GM23338 (cell line): ENCODE measurements around the gene SULT1C2.

ENCODE experiments used
- CREB1 ChIP-seq: fragments of 250-450 bp; sonication (Bioruptor Pico); IDR thresholded peaks from 2 replicates; pipeline ENCODE4 v1.5.0; 2020; ENCODE audit warnings: low read depth, mild to moderate bottlenecking, moderate library complexity
- EZH2 ChIP-seq: fragments of 200-600 bp; sonication (generic); IDR thresholded peaks from one replicate; pipeline ENCODE4 v1.8.0; 2017; ENCODE audit warnings: antibody characterized with exemption, mild to moderate bottlenecking, low read depth; ENCODE audit not compliant: unreplicated experiment
- EZH2phosphoT487 ChIP-seq: fragments of 200-600 bp; sonication (generic); IDR thresholded peaks from one replicate; pipeline ENCODE4 v1.8.1; 2018; ENCODE audit warnings: antibody characterized with exemption; ENCODE audit not compliant: unreplicated experiment
- JUNB ChIP-seq: IDR thresholded peaks from one replicate; pipeline ENCODE4 v1.6.1; 2016; ENCODE audit warnings: antibody characterized with exemption; ENCODE audit not compliant: unreplicated experiment
- NANOG ChIP-seq: IDR thresholded peaks from 2 replicates; pipeline ENCODE4 v1.6.1; 2016; ENCODE audit warnings: antibody characterized with exemption, borderline replicate concordance
- POLR2AphosphoS5 ChIP-seq: IDR thresholded peaks from 2 replicates; pipeline ENCODE4 v1.6.1; 2016; ENCODE audit warnings: antibody characterized with exemption, low read depth
- STAT1 ChIP-seq: IDR thresholded peaks from one replicate; pipeline ENCODE4 v1.6.1; 2016; ENCODE audit warnings: antibody characterized with exemption; ENCODE audit not compliant: unreplicated experiment
- ZNF114 ChIP-seq: fragments of 250-450 bp; sonication (Bioruptor Pico); IDR thresholded peaks from 2 replicates; pipeline ENCODE4 v1.5.0; 2020; ENCODE audit warnings: mild to moderate bottlenecking, moderate library complexity
- ZNF331 ChIP-seq: fragments of 250-450 bp; sonication (Bioruptor Pico); IDR thresholded peaks from 2 replicates; pipeline ENCODE4 v1.5.0; 2020; ENCODE audit warnings: low read depth, mild to moderate bottlenecking, moderate library complexity
- TF ChIP-seq, protein P1 (sequence below), 2 experiments: fragments of 200-600 bp in 1 of 2; sonication (generic) in 1 of 2; conservative IDR thresholded peaks; 2 replicates each; pipeline versions ENCODE4 v1.5.1 to v1.6.1; 2016 to 2017; ENCODE audit warnings: antibody characterized with exemption in 2 of 2, low read depth in 2 of 2, mild to moderate bottlenecking in 2 of 2, moderate library complexity in 1 of 2
- TF ChIP-seq, protein P2 (sequence below): IDR thresholded peaks from one replicate; pipeline ENCODE4 v1.6.1; 2018; ENCODE audit warnings: antibody characterized with exemption; ENCODE audit not compliant: unreplicated experiment
- TF ChIP-seq, protein P3 (sequence below): fragments of 250-450 bp; sonication (Bioruptor Pico); IDR thresholded peaks from 2 replicates; pipeline ENCODE4 v1.5.0; 2020; ENCODE audit warnings: mild to moderate bottlenecking, moderate library complexity
- TF ChIP-seq, protein P4 (sequence below): IDR thresholded peaks from 2 replicates; pipeline ENCODE4 v1.6.1; 2016; ENCODE audit warnings: antibody characterized with exemption

DNA sequence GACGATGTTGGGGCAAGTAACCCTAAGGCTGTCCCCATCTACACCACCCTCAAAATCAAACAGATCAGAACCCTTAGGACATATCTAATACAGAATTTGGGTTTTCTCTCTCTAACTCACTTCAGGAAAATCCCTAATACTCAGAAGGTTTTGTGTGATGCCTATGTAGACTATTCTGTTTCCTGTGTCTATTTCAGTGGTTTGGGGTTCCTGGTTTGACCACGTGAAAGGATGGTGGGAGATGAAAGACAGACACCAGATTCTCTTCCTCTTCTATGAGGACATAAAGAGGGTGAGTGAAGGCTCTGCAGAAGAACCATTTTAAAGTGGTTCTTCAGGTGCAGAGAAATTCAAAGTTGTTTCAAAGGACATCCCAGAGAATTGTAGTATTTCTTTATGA, 16.3 kb downstream of the SULT1C2 start:
- TF ChIP-seq, protein P1, sequence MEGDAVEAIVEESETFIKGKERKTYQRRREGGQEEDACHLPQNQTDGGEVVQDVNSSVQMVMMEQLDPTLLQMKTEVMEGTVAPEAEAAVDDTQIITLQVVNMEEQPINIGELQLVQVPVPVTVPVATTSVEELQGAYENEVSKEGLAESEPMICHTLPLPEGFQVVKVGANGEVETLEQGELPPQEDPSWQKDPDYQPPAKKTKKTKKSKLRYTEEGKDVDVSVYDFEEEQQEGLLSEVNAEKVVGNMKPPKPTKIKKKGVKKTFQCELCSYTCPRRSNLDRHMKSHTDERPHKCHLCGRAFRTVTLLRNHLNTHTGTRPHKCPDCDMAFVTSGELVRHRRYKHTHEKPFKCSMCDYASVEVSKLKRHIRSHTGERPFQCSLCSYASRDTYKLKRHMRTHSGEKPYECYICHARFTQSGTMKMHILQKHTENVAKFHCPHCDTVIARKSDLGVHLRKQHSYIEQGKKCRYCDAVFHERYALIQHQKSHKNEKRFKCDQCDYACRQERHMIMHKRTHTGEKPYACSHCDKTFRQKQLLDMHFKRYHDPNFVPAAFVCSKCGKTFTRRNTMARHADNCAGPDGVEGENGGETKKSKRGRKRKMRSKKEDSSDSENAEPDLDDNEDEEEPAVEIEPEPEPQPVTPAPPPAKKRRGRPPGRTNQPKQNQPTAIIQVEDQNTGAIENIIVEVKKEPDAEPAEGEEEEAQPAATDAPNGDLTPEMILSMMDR (conservative IDR thresholded peaks at IDR 0.05; ENCODE audit: low read depth in 2 of 2), result no peak
- TF ChIP-seq, protein P2, sequence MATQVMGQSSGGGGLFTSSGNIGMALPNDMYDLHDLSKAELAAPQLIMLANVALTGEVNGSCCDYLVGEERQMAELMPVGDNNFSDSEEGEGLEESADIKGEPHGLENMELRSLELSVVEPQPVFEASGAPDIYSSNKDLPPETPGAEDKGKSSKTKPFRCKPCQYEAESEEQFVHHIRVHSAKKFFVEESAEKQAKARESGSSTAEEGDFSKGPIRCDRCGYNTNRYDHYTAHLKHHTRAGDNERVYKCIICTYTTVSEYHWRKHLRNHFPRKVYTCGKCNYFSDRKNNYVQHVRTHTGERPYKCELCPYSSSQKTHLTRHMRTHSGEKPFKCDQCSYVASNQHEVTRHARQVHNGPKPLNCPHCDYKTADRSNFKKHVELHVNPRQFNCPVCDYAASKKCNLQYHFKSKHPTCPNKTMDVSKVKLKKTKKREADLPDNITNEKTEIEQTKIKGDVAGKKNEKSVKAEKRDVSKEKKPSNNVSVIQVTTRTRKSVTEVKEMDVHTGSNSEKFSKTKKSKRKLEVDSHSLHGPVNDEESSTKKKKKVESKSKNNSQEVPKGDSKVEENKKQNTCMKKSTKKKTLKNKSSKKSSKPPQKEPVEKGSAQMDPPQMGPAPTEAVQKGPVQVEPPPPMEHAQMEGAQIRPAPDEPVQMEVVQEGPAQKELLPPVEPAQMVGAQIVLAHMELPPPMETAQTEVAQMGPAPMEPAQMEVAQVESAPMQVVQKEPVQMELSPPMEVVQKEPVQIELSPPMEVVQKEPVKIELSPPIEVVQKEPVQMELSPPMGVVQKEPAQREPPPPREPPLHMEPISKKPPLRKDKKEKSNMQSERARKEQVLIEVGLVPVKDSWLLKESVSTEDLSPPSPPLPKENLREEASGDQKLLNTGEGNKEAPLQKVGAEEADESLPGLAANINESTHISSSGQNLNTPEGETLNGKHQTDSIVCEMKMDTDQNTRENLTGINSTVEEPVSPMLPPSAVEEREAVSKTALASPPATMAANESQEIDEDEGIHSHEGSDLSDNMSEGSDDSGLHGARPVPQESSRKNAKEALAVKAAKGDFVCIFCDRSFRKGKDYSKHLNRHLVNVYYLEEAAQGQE, result no peak
- TF ChIP-seq POLR2AphosphoS5 (no peak), EZH2 (no peak), ZNF114 (no peak), JUNB (no peak), EZH2phosphoT487 (no peak), NANOG (no peak), CREB1 (CRISPR knock-in tag) (no peak), STAT1 (no peak), ZNF331 (CRISPR knock-in tag) (no peak)
- TF ChIP-seq, protein P3, sequence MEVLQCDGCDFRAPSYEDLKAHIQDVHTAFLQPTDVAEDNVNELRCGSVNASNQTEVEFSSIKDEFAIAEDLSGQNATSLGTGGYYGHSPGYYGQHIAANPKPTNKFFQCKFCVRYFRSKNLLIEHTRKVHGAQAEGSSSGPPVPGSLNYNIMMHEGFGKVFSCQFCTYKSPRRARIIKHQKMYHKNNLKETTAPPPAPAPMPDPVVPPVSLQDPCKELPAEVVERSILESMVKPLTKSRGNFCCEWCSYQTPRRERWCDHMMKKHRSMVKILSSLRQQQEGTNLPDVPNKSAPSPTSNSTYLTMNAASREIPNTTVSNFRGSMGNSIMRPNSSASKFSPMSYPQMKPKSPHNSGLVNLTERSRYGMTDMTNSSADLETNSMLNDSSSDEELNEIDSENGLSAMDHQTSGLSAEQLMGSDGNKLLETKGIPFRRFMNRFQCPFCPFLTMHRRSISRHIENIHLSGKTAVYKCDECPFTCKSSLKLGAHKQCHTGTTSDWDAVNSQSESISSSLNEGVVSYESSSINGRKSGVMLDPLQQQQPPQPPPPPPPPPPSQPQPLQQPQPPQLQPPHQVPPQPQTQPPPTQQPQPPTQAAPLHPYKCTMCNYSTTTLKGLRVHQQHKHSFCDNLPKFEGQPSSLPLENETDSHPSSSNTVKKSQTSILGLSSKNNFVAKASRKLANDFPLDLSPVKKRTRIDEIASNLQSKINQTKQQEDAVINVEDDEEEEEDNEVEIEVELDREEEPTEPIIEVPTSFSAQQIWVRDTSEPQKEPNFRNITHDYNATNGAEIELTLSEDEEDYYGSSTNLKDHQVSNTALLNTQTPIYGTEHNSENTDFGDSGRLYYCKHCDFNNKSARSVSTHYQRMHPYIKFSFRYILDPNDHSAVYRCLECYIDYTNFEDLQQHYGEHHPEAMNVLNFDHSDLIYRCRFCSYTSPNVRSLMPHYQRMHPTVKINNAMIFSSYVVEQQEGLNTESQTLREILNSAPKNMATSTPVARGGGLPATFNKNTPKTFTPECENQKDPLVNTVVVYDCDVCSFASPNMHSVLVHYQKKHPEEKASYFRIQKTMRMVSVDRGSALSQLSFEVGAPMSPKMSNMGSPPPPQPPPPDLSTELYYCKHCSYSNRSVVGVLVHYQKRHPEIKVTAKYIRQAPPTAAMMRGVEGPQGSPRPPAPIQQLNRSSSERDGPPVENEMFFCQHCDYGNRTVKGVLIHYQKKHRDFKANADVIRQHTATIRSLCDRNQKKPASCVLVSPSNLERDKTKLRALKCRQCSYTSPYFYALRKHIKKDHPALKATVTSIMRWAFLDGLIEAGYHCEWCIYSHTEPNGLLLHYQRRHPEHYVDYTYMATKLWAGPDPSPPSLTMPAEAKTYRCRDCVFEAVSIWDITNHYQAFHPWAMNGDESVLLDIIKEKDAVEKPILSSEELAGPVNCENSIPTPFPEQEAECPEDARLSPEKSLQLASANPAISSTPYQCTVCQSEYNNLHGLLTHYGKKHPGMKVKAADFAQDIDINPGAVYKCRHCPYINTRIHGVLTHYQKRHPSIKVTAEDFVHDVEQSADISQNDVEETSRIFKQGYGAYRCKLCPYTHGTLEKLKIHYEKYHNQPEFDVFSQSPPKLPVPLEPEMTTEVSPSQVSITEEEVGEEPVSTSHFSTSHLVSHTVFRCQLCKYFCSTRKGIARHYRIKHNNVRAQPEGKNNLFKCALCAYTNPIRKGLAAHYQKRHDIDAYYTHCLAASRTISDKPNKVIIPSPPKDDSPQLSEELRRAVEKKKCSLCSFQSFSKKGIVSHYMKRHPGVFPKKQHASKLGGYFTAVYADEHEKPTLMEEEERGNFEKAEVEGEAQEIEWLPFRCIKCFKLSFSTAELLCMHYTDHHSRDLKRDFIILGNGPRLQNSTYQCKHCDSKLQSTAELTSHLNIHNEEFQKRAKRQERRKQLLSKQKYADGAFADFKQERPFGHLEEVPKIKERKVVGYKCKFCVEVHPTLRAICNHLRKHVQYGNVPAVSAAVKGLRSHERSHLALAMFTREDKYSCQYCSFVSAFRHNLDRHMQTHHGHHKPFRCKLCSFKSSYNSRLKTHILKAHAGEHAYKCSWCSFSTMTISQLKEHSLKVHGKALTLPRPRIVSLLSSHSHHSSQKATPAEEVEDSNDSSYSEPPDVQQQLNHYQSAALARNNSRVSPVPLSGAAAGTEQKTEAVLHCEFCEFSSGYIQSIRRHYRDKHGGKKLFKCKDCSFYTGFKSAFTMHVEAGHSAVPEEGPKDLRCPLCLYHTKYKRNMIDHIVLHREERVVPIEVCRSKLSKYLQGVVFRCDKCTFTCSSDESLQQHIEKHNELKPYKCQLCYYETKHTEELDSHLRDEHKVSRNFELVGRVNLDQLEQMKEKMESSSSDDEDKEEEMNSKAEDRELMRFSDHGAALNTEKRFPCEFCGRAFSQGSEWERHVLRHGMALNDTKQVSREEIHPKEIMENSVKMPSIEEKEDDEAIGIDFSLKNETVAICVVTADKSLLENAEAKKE (CRISPR knock-in tag), result no peak
- TF ChIP-seq, protein P4, sequence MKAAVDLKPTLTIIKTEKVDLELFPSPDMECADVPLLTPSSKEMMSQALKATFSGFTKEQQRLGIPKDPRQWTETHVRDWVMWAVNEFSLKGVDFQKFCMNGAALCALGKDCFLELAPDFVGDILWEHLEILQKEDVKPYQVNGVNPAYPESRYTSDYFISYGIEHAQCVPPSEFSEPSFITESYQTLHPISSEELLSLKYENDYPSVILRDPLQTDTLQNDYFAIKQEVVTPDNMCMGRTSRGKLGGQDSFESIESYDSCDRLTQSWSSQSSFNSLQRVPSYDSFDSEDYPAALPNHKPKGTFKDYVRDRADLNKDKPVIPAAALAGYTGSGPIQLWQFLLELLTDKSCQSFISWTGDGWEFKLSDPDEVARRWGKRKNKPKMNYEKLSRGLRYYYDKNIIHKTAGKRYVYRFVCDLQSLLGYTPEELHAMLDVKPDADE, result no peak
